HG03060 (cell line): ENCODE results near the gene APBB2.
A peak's percentile ranks its signal among the peaks of the same experiment; 100 is the strongest.

Experiments
- ATAC-seq: cut with Tn5 transposase; IDR thresholded peaks from one replicate; pipeline ENCODE4 v1.9.1; 2021; ENCODE audit warnings: low read depth, moderate number of reproducible peaks; ENCODE audit not compliant: unreplicated experiment

The APBB2 gene

DNA sequence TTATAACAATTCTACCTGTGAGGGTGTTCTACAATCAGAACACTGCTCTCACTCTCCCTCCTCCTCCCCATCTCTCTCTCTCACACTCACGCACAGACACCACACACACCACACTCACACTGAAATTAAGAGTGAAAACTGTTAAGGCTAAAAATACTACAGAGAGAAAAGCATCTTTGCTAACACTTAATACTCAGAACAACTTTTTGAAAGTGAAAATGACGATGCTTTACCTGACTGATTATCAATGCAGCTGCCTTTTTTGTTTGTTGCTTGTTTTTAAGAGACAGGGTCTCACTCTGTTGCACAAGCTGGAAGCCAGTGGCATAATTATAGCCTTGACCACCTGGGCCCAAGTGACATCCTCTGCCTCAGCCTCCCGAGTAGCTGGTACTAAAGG, 222.4 kb downstream of the APBB2 start:
- ATAC-seq: peak; percentile 51

GRCh38 chr4:40990899-40991265, 223.5 kb downstream of the APBB2 start:
- ATAC-seq: no peak

DNA sequence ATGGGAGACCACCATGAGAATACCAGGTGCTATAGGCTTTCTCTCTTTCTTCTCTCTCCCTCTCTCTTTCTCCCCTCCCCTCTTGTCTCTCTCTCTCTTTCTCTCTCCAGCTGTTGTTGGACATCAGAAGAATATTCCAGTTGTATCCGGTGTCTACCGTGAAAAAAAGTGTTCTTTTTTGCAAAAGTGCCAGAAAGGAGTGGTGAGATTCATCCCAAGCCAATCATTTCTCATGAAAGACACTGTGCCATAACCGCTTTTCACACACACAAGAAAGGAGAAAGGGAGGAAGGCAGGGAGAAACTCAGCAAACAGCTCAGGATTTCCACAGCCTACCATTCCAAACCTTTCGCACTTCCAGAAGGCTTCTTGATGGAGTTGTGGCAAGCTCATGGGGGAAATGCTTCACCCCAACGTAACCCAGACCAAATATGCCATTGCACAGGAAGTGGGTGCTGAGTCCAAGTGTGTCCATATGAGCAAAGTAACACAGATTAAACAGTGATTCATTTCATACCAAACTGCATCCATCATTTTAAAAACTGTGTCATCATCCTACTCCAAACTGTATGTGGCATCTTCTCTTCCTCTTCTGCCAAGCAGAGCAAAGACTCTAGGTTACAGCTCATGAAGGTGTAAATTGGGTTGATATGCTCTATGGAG, 224.0 kb downstream of the APBB2 start:
- no peak for ATAC-seq

DNA sequence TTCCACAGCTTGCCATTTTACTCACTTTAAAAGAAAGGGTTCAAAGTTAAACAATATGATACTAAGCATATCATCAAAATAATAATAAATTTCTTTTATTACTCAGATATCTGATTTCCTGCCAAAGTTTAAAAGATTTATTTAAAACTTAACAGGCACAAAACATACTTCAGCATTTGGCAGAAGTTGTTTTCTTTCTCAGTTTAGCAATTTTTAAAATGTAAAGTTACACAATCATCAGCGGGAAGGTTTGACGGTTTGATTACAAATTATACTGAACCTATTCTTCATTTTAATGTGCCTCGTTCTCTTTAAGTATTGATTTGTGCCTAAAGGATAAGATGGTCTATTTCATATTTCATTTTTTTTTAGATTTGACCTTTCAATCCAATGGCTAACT, 227.2 kb downstream of the APBB2 start:
- ATAC-seq: no peak

GRCh38 chr4:40986375-40986774, 228.0 kb downstream of the APBB2 start:
- no peak for ATAC-seq

- no peak for ATAC-seq
Measured at GRCh38 chr4:40984051-40984450, 230.3 kb downstream of the APBB2 start.

- ATAC-seq: no peak
Measured at GRCh38 chr4:40980318-40980883, 233.9 kb downstream of the APBB2 start.

DNA sequence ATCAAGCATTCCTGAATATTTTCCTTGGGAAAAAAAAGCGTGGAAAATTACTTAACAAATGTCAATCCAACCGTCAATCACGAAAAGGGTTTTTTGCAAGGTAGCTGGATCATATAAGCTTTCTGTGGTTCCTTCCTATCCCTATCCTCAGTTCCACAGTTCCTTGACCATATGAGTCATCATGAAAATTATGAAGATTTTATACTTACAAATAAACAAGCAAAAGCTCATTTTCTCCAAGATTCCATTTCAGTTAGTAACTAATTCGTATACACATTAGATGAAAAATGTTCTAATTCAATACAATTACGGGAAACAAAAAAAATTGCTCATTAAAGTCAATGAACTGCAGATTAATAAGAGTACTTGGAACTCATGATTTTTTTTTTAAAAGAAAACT, 235.8 kb downstream of the APBB2 start:
- no peak for ATAC-seq

DNA sequence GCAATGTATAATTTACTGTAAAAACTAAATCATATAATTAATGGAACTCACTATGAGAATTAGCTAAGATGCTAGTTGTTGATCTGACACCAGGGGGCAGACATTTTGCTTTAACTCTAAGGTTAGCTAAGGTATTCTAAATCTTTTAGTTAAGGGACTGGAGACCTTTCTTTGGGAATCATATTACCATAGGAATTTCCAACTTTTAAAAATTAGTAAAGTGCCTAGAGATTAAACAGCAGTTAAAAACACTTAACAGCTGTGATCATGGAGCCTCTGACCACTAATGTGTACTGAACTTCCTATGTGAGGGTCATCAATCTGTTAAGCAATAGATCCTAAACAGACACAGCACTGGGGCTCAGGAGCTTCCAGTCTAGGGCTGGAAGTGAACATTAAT, 238.0 kb downstream of the APBB2 start:
- ATAC-seq: no peak

DNA sequence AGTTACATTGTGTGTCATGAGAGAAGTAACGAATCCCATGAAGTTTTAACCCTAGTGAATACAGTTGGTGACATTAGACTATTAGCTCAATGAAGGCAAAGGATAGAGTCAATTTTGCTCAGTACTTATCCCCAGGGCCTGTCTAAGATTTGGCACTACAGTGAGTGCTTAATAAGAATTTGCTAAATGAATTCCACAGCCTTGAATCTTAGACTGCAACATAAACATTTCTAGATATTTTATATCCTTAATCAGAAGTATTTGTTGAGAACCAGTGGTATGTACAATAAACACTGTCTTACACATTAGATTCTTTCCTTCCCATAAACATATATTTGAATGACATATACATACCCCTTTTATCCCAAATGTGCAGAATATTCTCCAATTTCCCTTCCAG, 241.6 kb downstream of the APBB2 start:
- no peak for ATAC-seq

GRCh38 chr4:40971338-40971737, 243.0 kb downstream of the APBB2 start:
- no peak for ATAC-seq

DNA sequence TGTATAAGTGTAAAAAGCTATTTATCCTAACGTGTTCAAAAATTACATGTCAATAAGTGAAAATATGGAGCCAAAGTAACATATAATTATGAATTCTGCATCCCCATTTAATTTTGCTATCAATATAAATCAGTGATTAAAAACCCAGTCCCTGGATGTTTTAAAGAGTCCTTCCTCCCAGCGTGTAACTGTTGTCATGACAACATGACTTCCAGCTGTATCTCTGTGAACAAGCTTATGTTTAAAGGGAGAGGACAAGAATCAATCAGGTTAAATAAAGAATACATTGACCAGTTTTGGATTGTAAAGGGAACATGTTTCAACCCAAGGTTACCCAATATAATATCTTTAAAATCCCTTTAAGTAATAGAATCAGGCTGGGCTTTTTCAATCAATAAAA, 244.8 kb downstream of the APBB2 start:
- ATAC-seq: no peak

GRCh38 chr4:40967550-40967949, 246.8 kb downstream of the APBB2 start:
- ATAC-seq: no peak

DNA sequence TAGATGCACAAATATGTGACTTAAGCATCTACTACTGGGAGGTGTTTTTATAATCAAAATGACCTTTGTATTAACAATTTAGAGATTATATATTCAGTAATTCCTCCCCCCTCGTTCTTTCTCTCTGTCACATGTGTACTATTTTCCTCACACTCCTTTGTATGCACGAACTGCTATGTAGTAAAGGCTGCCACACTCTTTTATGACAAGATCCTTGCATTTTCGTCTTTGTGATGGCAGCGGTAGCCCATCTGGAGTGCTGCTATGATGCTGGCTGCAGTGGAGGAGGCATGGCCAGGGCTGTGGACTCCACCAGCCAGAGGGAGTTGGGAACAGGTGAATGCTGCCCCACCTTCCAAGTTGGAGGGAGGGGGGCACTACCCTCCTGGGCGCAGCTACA, 248.3 kb downstream of the APBB2 start:
- no peak for ATAC-seq

- ATAC-seq: no peak
Measured at GRCh38 chr4:40963897-40964478, 250.4 kb downstream of the APBB2 start.

DNA sequence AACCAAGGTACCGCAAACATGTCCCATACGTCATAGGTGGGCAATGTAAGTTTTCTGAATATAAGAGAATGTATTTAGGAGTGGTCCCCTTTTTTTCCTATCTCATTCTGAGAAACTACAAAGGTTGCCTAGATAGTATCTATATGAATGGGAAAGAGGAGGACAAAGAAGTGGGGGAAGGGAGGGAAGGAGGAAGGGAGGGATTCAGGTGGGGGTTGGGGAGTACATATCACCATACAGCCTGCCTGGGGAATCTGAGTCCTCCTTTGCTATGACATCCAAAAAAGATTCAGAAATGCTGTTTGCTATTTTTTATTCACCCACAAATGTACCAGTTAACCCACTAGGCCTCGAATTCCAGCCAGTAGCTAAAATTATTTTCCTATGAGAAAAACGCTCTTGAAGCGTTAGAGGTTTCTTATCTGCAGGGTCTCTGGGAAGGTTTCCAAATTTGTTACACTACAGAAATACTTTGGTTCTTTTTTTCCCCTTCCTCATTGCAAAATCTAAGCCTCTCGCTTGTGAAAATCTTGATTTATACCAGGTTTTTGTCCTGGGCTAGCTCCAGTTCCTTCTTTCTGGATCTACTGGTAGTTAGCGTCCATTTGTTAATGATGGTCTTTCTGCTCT, 251.7 kb downstream of the APBB2 start:
- no peak for ATAC-seq

GRCh38 chr4:40960941-40961340, 253.4 kb downstream of the APBB2 start:
- no peak for ATAC-seq

GRCh38 chr4:40957281-40957680, 257.1 kb downstream of the APBB2 start:
- ATAC-seq: no peak

DNA sequence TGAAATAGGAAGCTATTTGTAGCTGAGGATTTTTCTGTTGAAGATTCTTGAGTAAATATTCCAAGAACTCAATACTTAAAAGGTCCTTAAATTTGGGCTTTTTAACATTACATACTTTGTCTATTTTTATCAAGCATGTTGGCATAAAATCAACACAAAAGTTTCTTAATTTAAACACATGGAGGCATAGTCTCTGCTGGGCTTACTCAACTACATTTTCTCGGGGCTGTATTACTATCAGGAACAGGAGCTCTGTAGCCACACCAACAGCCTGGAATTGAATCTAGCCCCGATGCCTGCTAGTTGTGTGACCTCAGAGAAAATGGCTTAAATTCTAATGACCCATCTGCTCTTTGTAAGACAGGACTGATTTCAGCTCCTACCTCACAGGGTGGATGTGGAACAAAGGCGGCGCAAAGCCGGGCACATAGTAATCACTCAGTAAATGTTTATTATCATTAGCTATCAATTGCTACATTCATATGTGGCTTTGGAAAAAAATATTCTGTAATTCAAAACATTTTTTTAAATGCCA, 257.6 kb downstream of the APBB2 start:
- no peak for ATAC-seq

DNA sequence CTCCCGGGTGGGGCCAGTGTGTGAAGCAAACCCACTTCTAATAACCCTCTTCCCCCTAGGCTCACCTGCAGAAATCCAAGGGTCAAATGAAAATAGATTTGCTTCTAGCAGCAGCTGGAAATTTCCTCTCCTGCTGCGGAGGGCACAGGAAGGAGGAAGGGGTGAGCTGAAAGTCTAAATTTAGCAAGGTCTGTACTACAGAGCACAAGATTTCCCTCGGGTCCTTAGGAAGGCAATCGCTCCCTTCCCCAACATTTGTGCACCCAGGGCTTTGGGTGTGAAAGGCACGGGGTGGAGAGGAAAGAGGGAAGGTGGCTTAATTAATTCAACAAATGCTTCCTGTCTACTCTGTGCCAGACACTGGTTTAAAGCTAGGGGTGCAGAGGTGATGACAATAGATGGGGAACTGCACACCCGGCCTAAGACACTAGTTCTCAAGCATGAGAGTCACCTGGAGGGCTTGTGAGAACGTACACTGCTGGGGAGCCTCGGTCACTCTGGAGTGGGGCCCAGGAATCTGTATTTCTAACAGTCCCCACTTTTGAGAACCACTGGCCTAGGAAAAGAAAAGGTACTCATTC, 260.2 kb downstream of the APBB2 start:
- ATAC-seq: no peak
